IMR-90 (cell line): Measurements from ENCODE around the gene NOP14. TPM values are rescaled to one million over a fixed set of nuclear protein-coding genes. Genes with fewer than 3 reads are reported as not detected.
"Not testable (repeated sequence)": the region's sequence is repeated elsewhere in the genome, so short reads cannot be mapped to it uniquely, and the experiment has no call there.

Experiments
- ATAC-seq: fragments of 200-7000 bp; cut with Tn5 transposase; 2 replicates; pipeline ENCODE4 v1.9.1; 2020; ENCODE audit warnings: low read depth, mild to moderate bottlenecking, moderate library complexity
- BruUV-seq: library from RNA; stranded (reverse); fragments of 400-500 nt; replicated peaks from 2 replicates; lab custom pipeline; 2021; lab: Mats Ljungman, UMichigan
- CTCF ChIA-PET: fragments of 300-600 bp; formaldehyde crosslinking; extraction: SDS; loops from one replicate; lab custom pipeline; 2021; ENCODE audit warnings: antibody characterized with exemption; lab: Yijun Ruan, JAX
- POLR2A ChIA-PET: fragments of 300-600 bp; sonication (Branson Sonifier 250); formaldehyde crosslinking; loops from one replicate; lab custom pipeline; 2022; ENCODE audit warnings: antibody characterized with exemption; ENCODE audit not compliant: unreplicated experiment; lab: Charles Lee
- DNase-seq: peaks from one replicate; pipeline ENCODE4 v3.0.0; 2013
- H2AFZ ChIP-seq: replicated peaks from 2 replicates; pipeline ENCODE3; 2013; ENCODE audit warnings: low read length, mild to moderate bottlenecking; ENCODE audit not compliant: poor library complexity
- H2AK5ac ChIP-seq: 2 replicates; pipeline ENCODE4 v1.6.1; 2013; ENCODE audit warnings: low read depth, low read length, inconsistent platforms
- H2AK9ac ChIP-seq: replicated peaks from 2 replicates; pipeline ENCODE3; 2013; ENCODE audit warnings: mild to moderate bottlenecking, low read depth, low read length, moderate library complexity; ENCODE audit not compliant: poor library complexity
- H2BK120ac ChIP-seq: 2 replicates; pipeline ENCODE4 v1.6.1; 2013; ENCODE audit warnings: low read depth, low read length, inconsistent platforms
- H2BK15ac ChIP-seq: 3 replicates; pipeline ENCODE4 v1.6.1; 2013; ENCODE audit warnings: low read depth, low read length, inconsistent platforms
- H2BK20ac ChIP-seq: 2 replicates; pipeline ENCODE4 v1.6.1; 2013; ENCODE audit warnings: low read depth, mild to moderate bottlenecking, inconsistent platforms, low read length, moderate library complexity
- H2BK5ac ChIP-seq: 2 replicates; pipeline ENCODE4 v1.6.1; 2013; ENCODE audit warnings: mild to moderate bottlenecking, low read depth, low read length, inconsistent platforms; ENCODE audit not compliant: poor library complexity, severe bottlenecking
- H3K14ac ChIP-seq: replicated peaks from 2 replicates; pipeline ENCODE4 v1.6.1; 2013; ENCODE audit warnings: low read depth, low read length, inconsistent platforms
- H3K18ac ChIP-seq: 2 replicates; pipeline ENCODE4 v1.6.1; 2013; ENCODE audit warnings: low read depth, low read length, control low read depth
- H3K23ac ChIP-seq: 2 replicates; pipeline ENCODE4 v1.6.1; 2013; ENCODE audit warnings: low read depth, low read length, inconsistent platforms
- H3K27ac ChIP-seq: 2 replicates; pipeline ENCODE4 v1.5.1; 2013; ENCODE audit warnings: mild to moderate bottlenecking, control low read depth, low read length; ENCODE audit not compliant: insufficient read depth
- H3K27me3 ChIP-seq: 2 replicates; pipeline ENCODE4 v1.6.1; 2013; ENCODE audit warnings: low read length; ENCODE audit not compliant: control insufficient read depth, insufficient read depth
- H3K36me3 ChIP-seq: 2 replicates; pipeline ENCODE4 v1.6.1; 2013; ENCODE audit warnings: low read length, mixed read lengths; ENCODE audit not compliant: control insufficient read depth, insufficient read depth
- H3K4ac ChIP-seq: 2 replicates; pipeline ENCODE4 v1.6.1; 2013; ENCODE audit warnings: low read depth, low read length, inconsistent platforms
- H3K4me1 ChIP-seq: 2 replicates; pipeline ENCODE4 v1.6.1; 2013; ENCODE audit warnings: low read length, mixed read lengths; ENCODE audit not compliant: control insufficient read depth, insufficient read depth
- H3K4me2 ChIP-seq: 2 replicates; pipeline ENCODE4 v1.6.1; 2013; ENCODE audit warnings: low read depth, mild to moderate bottlenecking, control low read depth, low read length, moderate library complexity
- H3K4me3 ChIP-seq: 2 replicates; pipeline ENCODE4 v1.5.1; 2013; ENCODE audit warnings: low read depth, mild to moderate bottlenecking, control low read depth, low read length, moderate library complexity; ENCODE audit not compliant: insufficient read depth
- H3K56ac ChIP-seq: 2 replicates; pipeline ENCODE4 v1.6.1; 2013; ENCODE audit warnings: low read length, inconsistent platforms; ENCODE audit not compliant: insufficient read depth; ENCODE audit errors: extremely low read depth
- H3K79me1 ChIP-seq, 2 experiments: 2 replicates each; pipeline ENCODE4 v1.6.1; 2013; ENCODE audit warnings: low read length in 2 of 2, inconsistent platforms in 1 of 2, low read depth in 1 of 2
- H3K9ac ChIP-seq: 2 replicates; pipeline ENCODE4 v1.6.1; 2013; ENCODE audit warnings: low read depth, low read length, control low read depth
- H3K9me1 ChIP-seq: 2 replicates; pipeline ENCODE4 v1.6.1; 2013; ENCODE audit warnings: low read length, inconsistent platforms; ENCODE audit not compliant: insufficient read depth
- H3K9me3 ChIP-seq: 2 replicates; pipeline ENCODE4 v1.6.1; 2013; ENCODE audit warnings: low read length; ENCODE audit not compliant: control insufficient read depth, insufficient read depth
- H4K20me1 ChIP-seq: 2 replicates; pipeline ENCODE4 v1.6.1; 2013; ENCODE audit warnings: low read length, inconsistent platforms; ENCODE audit not compliant: insufficient read depth
- H4K5ac ChIP-seq: 2 replicates; pipeline ENCODE4 v1.6.1; 2013; ENCODE audit warnings: mild to moderate bottlenecking, low read depth, low read length, control low read depth
- H4K8ac ChIP-seq, 2 experiments: 2 replicates each; pipeline ENCODE4 v1.6.1; 2013; ENCODE audit warnings: low read depth in 2 of 2, low read length in 2 of 2, control low read depth in 1 of 2, inconsistent platforms in 1 of 2
- H4K91ac ChIP-seq: 2 replicates; pipeline ENCODE4 v1.6.1; 2013; ENCODE audit warnings: low read depth, low read length, inconsistent platforms; ENCODE audit not compliant: insufficient read depth
- WGBS, 2 experiments: methylation state at CpG; one replicate each; pipeline versions ENCODE4 v1.1.5 to v1.1.7; 2013; ENCODE audit warnings: missing lambda C conversion rate in 2 of 2; ENCODE audit not compliant: insufficient read length in 1 of 2; ENCODE audit errors: extremely low coverage in 2 of 2; 5-methylcytosine and 5-hydroxymethylcytosine counted together
- dilution Hi-C: fragments of 300-500 bp; cut with HindIII; formaldehyde crosslinking; loops from one replicate; pipeline ENCODE4 v1.14.3; 2018; ENCODE audit warnings: low sequenced_read_pairs; ENCODE audit not compliant: unreplicated experiment
- in situ Hi-C: fragments of 300-500 bp; cut with MboI; formaldehyde crosslinking; loops from 3 replicates; pipeline ENCODE4 v1.14.3; 2019; ENCODE audit warnings: low sequenced_read_pairs, inconsistent platforms, mixed read lengths
- intact Hi-C: fragments of 100-400 bp; cut with micrococcal nuclease; formaldehyde crosslinking; loops from 2 replicates; pipeline ENCODE4 v1.10.0; 2022
- polyA plus RNA-seq, 3 experiments: library from polyadenylated mRNA; depleted of rRNA; stranded (reverse); fragments of >200 nt; gene quantifications; 2 replicates each; pipeline ENCODE4 v1.2.3, GENCODE V29; 2012; ENCODE audit warnings: low replicate concordance in 1 of 3
- total RNA-seq: library from RNA; depleted of rRNA; stranded (reverse); fragments of >200 nt; gene quantifications from 2 replicates; pipeline ENCODE4 v1.2.3, GENCODE V29; 2012

Gene NOP14
- total and polyA plus RNA-seq, 2 of the 4 experiments (the other 2 are of a cell fraction) = 10.9 to 12.6 TPM

DNA sequence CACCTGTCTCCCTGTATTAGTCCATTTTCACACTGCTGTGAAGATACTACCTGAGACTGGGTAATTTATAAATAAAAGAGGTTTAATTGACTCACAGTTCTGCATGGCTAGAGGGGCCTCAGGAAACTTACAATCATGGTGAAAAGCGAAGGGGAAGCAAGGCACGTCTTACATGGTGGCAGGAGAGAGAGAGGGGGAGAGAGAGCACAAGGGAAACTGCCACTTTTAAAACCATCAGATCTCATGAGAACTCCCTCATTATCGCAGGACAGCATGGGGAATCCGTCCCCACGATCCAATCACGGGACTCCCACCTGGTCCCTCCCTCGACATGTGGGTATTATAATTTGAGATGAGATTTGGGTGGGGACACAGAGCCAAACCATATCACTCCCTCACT, 20.5 kb upstream of the NOP14 start:
- H3K36me3 ChIP-seq, POLR2A ChIA-PET, CTCF ChIA-PET, in situ Hi-C loops, H2AFZ ChIP-seq, H2AK9ac ChIP-seq, H3K14ac ChIP-seq, H3K9ac ChIP-seq, H4K20me1 ChIP-seq, H3K9me1 ChIP-seq, intact Hi-C loops, H2BK120ac ChIP-seq, H3K4me1 ChIP-seq, H2BK5ac ChIP-seq, H4K5ac ChIP-seq, H3K4me2 ChIP-seq, H3K27me3 ChIP-seq, H3K27ac ChIP-seq, H2BK15ac ChIP-seq, H3K4me3 ChIP-seq, H2AK5ac ChIP-seq, ATAC-seq, H4K91ac ChIP-seq, H4K8ac ChIP-seq, H2BK20ac ChIP-seq, BruUV-seq, H3K79me1 ChIP-seq, H3K4ac ChIP-seq, dilution Hi-C loops, H3K56ac ChIP-seq, DNase-seq, H3K18ac ChIP-seq, H3K23ac ChIP-seq: not testable (repeated sequence)
- WGBS, 2 experiments = no CpG with 5 or more reads among the region's 7 CpGs
- H3K9me3 ChIP-seq = peaks cover 12% of the 10 kb centered on the region
